ENCODE measurements around the gene SOCS6. TPM values are rescaled to one million over a fixed set of nuclear protein-coding genes. Genes with fewer than 3 reads are reported as not detected.

SOCS6 gene
- total and polyA plus RNA-seq, 2 experiments from 2014 or later = 4.4 to 13.3 TPM

DNA sequence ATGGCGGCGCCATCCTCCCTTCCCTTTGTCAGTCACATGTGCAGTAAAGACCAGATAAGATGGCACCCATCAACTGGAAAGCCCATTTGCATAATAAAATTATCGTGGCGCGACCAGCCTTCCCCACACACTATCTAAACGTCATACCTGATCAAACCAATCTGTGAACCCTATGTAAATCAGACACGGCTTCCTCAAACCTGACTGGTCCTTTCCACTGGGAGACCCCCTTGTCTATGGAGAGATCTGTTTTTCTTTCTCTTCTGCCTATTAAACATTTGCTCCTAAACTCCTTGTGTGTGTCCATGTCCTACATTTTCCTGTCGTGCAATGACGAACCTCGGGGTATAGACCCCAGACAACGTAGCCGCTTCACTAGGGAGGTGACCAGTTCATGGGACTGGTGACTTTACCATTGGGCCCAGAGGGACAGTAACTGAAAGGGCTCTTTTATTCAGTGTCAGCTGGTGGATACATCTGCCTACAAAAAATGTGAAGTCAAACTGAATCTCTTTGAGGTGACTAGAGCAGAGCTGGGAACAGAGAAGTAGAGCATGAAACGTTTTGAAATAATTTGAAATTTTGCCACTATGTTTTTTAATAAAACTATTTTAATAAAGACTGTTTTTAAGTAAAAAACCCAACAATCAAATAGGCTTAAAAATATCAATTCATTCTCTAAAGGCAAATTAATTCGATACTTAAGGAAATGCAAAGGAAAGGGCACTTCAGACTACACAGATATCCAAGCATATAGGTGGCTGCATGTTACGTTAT lies 87.5 kb downstream of the SOCS6 start (continued):
- TF ChIP-seq, protein P1, sequence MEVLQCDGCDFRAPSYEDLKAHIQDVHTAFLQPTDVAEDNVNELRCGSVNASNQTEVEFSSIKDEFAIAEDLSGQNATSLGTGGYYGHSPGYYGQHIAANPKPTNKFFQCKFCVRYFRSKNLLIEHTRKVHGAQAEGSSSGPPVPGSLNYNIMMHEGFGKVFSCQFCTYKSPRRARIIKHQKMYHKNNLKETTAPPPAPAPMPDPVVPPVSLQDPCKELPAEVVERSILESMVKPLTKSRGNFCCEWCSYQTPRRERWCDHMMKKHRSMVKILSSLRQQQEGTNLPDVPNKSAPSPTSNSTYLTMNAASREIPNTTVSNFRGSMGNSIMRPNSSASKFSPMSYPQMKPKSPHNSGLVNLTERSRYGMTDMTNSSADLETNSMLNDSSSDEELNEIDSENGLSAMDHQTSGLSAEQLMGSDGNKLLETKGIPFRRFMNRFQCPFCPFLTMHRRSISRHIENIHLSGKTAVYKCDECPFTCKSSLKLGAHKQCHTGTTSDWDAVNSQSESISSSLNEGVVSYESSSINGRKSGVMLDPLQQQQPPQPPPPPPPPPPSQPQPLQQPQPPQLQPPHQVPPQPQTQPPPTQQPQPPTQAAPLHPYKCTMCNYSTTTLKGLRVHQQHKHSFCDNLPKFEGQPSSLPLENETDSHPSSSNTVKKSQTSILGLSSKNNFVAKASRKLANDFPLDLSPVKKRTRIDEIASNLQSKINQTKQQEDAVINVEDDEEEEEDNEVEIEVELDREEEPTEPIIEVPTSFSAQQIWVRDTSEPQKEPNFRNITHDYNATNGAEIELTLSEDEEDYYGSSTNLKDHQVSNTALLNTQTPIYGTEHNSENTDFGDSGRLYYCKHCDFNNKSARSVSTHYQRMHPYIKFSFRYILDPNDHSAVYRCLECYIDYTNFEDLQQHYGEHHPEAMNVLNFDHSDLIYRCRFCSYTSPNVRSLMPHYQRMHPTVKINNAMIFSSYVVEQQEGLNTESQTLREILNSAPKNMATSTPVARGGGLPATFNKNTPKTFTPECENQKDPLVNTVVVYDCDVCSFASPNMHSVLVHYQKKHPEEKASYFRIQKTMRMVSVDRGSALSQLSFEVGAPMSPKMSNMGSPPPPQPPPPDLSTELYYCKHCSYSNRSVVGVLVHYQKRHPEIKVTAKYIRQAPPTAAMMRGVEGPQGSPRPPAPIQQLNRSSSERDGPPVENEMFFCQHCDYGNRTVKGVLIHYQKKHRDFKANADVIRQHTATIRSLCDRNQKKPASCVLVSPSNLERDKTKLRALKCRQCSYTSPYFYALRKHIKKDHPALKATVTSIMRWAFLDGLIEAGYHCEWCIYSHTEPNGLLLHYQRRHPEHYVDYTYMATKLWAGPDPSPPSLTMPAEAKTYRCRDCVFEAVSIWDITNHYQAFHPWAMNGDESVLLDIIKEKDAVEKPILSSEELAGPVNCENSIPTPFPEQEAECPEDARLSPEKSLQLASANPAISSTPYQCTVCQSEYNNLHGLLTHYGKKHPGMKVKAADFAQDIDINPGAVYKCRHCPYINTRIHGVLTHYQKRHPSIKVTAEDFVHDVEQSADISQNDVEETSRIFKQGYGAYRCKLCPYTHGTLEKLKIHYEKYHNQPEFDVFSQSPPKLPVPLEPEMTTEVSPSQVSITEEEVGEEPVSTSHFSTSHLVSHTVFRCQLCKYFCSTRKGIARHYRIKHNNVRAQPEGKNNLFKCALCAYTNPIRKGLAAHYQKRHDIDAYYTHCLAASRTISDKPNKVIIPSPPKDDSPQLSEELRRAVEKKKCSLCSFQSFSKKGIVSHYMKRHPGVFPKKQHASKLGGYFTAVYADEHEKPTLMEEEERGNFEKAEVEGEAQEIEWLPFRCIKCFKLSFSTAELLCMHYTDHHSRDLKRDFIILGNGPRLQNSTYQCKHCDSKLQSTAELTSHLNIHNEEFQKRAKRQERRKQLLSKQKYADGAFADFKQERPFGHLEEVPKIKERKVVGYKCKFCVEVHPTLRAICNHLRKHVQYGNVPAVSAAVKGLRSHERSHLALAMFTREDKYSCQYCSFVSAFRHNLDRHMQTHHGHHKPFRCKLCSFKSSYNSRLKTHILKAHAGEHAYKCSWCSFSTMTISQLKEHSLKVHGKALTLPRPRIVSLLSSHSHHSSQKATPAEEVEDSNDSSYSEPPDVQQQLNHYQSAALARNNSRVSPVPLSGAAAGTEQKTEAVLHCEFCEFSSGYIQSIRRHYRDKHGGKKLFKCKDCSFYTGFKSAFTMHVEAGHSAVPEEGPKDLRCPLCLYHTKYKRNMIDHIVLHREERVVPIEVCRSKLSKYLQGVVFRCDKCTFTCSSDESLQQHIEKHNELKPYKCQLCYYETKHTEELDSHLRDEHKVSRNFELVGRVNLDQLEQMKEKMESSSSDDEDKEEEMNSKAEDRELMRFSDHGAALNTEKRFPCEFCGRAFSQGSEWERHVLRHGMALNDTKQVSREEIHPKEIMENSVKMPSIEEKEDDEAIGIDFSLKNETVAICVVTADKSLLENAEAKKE (CRISPR knock-in tag; IDR thresholded peaks at IDR 0.05) = no peak
- TF ChIP-seq, protein P2, sequence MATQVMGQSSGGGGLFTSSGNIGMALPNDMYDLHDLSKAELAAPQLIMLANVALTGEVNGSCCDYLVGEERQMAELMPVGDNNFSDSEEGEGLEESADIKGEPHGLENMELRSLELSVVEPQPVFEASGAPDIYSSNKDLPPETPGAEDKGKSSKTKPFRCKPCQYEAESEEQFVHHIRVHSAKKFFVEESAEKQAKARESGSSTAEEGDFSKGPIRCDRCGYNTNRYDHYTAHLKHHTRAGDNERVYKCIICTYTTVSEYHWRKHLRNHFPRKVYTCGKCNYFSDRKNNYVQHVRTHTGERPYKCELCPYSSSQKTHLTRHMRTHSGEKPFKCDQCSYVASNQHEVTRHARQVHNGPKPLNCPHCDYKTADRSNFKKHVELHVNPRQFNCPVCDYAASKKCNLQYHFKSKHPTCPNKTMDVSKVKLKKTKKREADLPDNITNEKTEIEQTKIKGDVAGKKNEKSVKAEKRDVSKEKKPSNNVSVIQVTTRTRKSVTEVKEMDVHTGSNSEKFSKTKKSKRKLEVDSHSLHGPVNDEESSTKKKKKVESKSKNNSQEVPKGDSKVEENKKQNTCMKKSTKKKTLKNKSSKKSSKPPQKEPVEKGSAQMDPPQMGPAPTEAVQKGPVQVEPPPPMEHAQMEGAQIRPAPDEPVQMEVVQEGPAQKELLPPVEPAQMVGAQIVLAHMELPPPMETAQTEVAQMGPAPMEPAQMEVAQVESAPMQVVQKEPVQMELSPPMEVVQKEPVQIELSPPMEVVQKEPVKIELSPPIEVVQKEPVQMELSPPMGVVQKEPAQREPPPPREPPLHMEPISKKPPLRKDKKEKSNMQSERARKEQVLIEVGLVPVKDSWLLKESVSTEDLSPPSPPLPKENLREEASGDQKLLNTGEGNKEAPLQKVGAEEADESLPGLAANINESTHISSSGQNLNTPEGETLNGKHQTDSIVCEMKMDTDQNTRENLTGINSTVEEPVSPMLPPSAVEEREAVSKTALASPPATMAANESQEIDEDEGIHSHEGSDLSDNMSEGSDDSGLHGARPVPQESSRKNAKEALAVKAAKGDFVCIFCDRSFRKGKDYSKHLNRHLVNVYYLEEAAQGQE (IDR thresholded peaks at IDR 0.05; ENCODE audit: unreplicated experiment) = no peak
- TF ChIP-seq NANOG (IDR thresholded peaks at IDR 0.05; ENCODE audit: borderline replicate concordance) (no peak), EZH2 (IDR thresholded peaks at IDR 0.05; ENCODE audit: low read depth, unreplicated experiment) (no peak), EZH2phosphoT487 (IDR thresholded peaks at IDR 0.05; ENCODE audit: unreplicated experiment) (no peak), POLR2AphosphoS5 (IDR thresholded peaks at IDR 0.05; ENCODE audit: low read depth) (no peak), JUNB (IDR thresholded peaks at IDR 0.05; ENCODE audit: unreplicated experiment) (no peak), ZNF114 (CRISPR knock-in tag; IDR thresholded peaks at IDR 0.05) (no peak)
- TF ChIP-seq, protein P3, sequence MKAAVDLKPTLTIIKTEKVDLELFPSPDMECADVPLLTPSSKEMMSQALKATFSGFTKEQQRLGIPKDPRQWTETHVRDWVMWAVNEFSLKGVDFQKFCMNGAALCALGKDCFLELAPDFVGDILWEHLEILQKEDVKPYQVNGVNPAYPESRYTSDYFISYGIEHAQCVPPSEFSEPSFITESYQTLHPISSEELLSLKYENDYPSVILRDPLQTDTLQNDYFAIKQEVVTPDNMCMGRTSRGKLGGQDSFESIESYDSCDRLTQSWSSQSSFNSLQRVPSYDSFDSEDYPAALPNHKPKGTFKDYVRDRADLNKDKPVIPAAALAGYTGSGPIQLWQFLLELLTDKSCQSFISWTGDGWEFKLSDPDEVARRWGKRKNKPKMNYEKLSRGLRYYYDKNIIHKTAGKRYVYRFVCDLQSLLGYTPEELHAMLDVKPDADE (IDR thresholded peaks at IDR 0.05) = no peak

Measured in GM23338 (cell line).